H1 (cell line): ENCODE measurements around the gene NIN. TPM values are rescaled to one million over a fixed set of nuclear protein-coding genes. Genes with fewer than 3 reads are reported as not detected.

Experiments used
- CTCF ChIA-PET: fragments of 300-600 bp; sonication (Branson Sonifier 250); formaldehyde crosslinking; loops from one replicate; lab custom pipeline; 2021; ENCODE audit not compliant: partially characterized antibody; lab: Charles Lee
- POLR2A ChIA-PET: fragments of 300-600 bp; sonication (Branson Sonifier 250); formaldehyde crosslinking; loops from one replicate; lab custom pipeline; 2021; ENCODE audit warnings: inconsistent platforms; ENCODE audit not compliant: partially characterized antibody; lab: Charles Lee
- DNase-seq, 2 experiments: peaks; one replicate each; pipeline versions ENCODE4 v3.0.0 to v3.0.0-alpha.2; 2010 to 2022; ENCODE audit warnings: low spot score in 2 of 2, low read depth in 1 of 2, mixed read lengths in 1 of 2
- FAIRE-seq: peaks from 2 replicates; lab custom pipeline; 2011; peaks lifted over from hg19 to GRCh38; lab: Jason Lieb, UNC
- H2AFZ ChIP-seq: 2 replicates; pipeline ENCODE4 v1.8.1; 2012; ENCODE audit warnings: low read length, inconsistent platforms
- H2AK5ac ChIP-seq: 2 replicates; pipeline ENCODE4 v1.6.1; 2013; ENCODE audit warnings: low read depth, low read length
- H2BK120ac ChIP-seq: replicated peaks from 2 replicates; pipeline ENCODE3; 2013; ENCODE audit warnings: low read depth, low read length, inconsistent platforms
- H2BK12ac ChIP-seq: 2 replicates; pipeline ENCODE4 v1.6.1; 2013; ENCODE audit warnings: low read depth, low read length
- H2BK15ac ChIP-seq: 2 replicates; pipeline ENCODE4 v1.6.1; 2013; ENCODE audit warnings: low read length
- H2BK20ac ChIP-seq: 2 replicates; pipeline ENCODE4 v1.6.1; 2013; ENCODE audit warnings: low read length
- H2BK5ac ChIP-seq: 2 replicates; pipeline ENCODE4 v1.6.1; 2013; ENCODE audit warnings: low read depth, low read length
- H3K14ac ChIP-seq: 2 replicates; pipeline ENCODE4 v1.6.1; 2013; ENCODE audit warnings: inconsistent platforms; ENCODE audit not compliant: insufficient read length
- H3K18ac ChIP-seq: 2 replicates; pipeline ENCODE4 v1.6.1; 2013; ENCODE audit warnings: low read length; ENCODE audit errors: extremely low read depth
- H3K23ac ChIP-seq: 2 replicates; pipeline ENCODE4 v1.6.1; 2013; ENCODE audit warnings: inconsistent platforms; ENCODE audit not compliant: insufficient read length
- H3K23me2 ChIP-seq: 2 replicates; pipeline ENCODE4 v1.6.1; 2013; ENCODE audit warnings: low read depth, low read length
- H3K27ac ChIP-seq: 2 replicates; pipeline ENCODE4 v1.6.1; 2011; ENCODE audit warnings: low read depth, low read length, inconsistent platforms
- H3K27me3 ChIP-seq, 4 experiments: replicated peaks in 1 of 4; 1 replicate in 1 of 4; 2 replicates in 3 of 4; pipeline versions ENCODE4 v1.6.1 to v1.8.1; 2011 to 2013; ENCODE audit warnings: low read length in 3 of 4, mild to moderate bottlenecking in 3 of 4, inconsistent platforms in 2 of 4, mixed read lengths in 2 of 4, moderate library complexity in 1 of 4; ENCODE audit not compliant: control insufficient read depth in 3 of 4, insufficient read depth in 3 of 4; ENCODE audit errors: extremely low read depth in 1 of 4
- H3K36me3 ChIP-seq, 4 experiments: 2 replicates each; pipeline versions ENCODE4 v1.6.1 to v1.8.1; 2011 to 2013; ENCODE audit warnings: mild to moderate bottlenecking in 4 of 4, low read length in 3 of 4, moderate library complexity in 2 of 4, control low read depth in 1 of 4, inconsistent platforms in 1 of 4; ENCODE audit not compliant: insufficient read depth in 4 of 4, control insufficient read depth in 2 of 4
- H3K4ac ChIP-seq: replicated peaks from 2 replicates; pipeline ENCODE3; 2013; ENCODE audit warnings: low read length, low read depth, mixed read lengths, inconsistent platforms; ENCODE audit not compliant: insufficient read length
- H3K4me1 ChIP-seq, 4 experiments: replicated peaks in 1 of 4; 1 replicate in 1 of 4; 2 replicates in 3 of 4; pipeline versions ENCODE4 v1.6.1 to v1.8.1; 2011 to 2013; ENCODE audit warnings: low read length in 3 of 4, inconsistent platforms in 2 of 4, mixed read lengths in 1 of 4; ENCODE audit not compliant: insufficient read depth in 4 of 4, control insufficient read depth in 3 of 4
- H3K4me2 ChIP-seq, 2 experiments: 2 replicates each; pipeline versions ENCODE4 v1.6.1 to v1.8.1; 2011 to 2013; ENCODE audit warnings: low read depth in 2 of 2, low read length in 2 of 2, control low read depth in 1 of 2, inconsistent platforms in 1 of 2, mild to moderate bottlenecking in 1 of 2; ENCODE audit not compliant: insufficient read depth in 1 of 2
- H3K4me3 ChIP-seq, 4 experiments: fragments of 200-600, 300-600 bp in 1 of 4; sonication (generic), shearing (Covaris generic), sonication (Bioruptor Twin) in 1 of 4; 2 replicates each; pipeline versions ENCODE4 v1.5.1 to v1.8.1; 2011 to 2016; ENCODE audit warnings: low read length in 4 of 4, low read depth in 3 of 4, control low read depth in 2 of 4, inconsistent platforms in 2 of 4, mild to moderate bottlenecking in 2 of 4, mixed read lengths in 1 of 4, moderate library complexity in 1 of 4; ENCODE audit not compliant: insufficient read depth in 2 of 4; ENCODE audit errors: extremely low read depth in 1 of 4
- H3K56ac ChIP-seq: replicated peaks from 2 replicates; pipeline ENCODE3; 2013; ENCODE audit warnings: low read depth, mild to moderate bottlenecking, mixed read lengths, low read length, inconsistent platforms; ENCODE audit not compliant: insufficient read length
- H3K79me1 ChIP-seq: 2 replicates; pipeline ENCODE4 v1.6.1; 2013; ENCODE audit warnings: low read depth, low read length, control low read depth
- H3K79me2 ChIP-seq, 2 experiments: 2 replicates each; pipeline versions ENCODE4 v1.6.1 to v1.8.1; 2012 to 2013; ENCODE audit warnings: low read length in 2 of 2, mild to moderate bottlenecking in 2 of 2, inconsistent platforms in 1 of 2; ENCODE audit not compliant: insufficient read depth in 2 of 2, control insufficient read depth in 1 of 2
- H3K9ac ChIP-seq, 4 experiments: replicated peaks in 1 of 4; 1 replicate in 1 of 4; 2 replicates in 3 of 4; pipeline versions ENCODE4 v1.6.1 to v1.8.1; 2011 to 2013; ENCODE audit warnings: low read depth in 3 of 4, low read length in 3 of 4, control low read depth in 2 of 4, mild to moderate bottlenecking in 2 of 4, moderate library complexity in 2 of 4, inconsistent platforms in 1 of 4; ENCODE audit errors: extremely low read depth in 1 of 4
- H3K9me3 ChIP-seq, 2 experiments: 2 replicates each; pipeline versions ENCODE4 v1.6.1 to v1.8.1; 2012 to 2013; ENCODE audit warnings: mild to moderate bottlenecking in 2 of 2, moderate library complexity in 2 of 2, control low read depth in 1 of 2, inconsistent platforms in 1 of 2, low read depth in 1 of 2, low read length in 1 of 2, mixed read lengths in 1 of 2; ENCODE audit not compliant: insufficient read depth in 2 of 2
- H4K20me1 ChIP-seq, 2 experiments: replicated peaks in 1 of 2; 2 replicates each; pipeline versions ENCODE3 to v1.8.1; 2011 to 2013; ENCODE audit warnings: inconsistent platforms in 2 of 2, low read length in 2 of 2, mild to moderate bottlenecking in 1 of 2; ENCODE audit not compliant: insufficient read depth in 2 of 2, control insufficient read depth in 1 of 2
- H4K5ac ChIP-seq: 2 replicates; pipeline ENCODE4 v1.6.1; 2013; ENCODE audit warnings: low read length, low read depth, mixed read lengths, inconsistent platforms; ENCODE audit not compliant: insufficient read length
- H4K8ac ChIP-seq: 2 replicates; pipeline ENCODE4 v1.8.0; 2013; ENCODE audit warnings: mild to moderate bottlenecking, moderate library complexity, low read length, inconsistent platforms; ENCODE audit not compliant: insufficient read depth; ENCODE audit errors: extremely low read depth
- H4K91ac ChIP-seq: replicated peaks from 2 replicates; pipeline ENCODE3; 2013; ENCODE audit warnings: low read length, mixed read lengths, inconsistent platforms; ENCODE audit not compliant: insufficient read length
- ASH2L ChIP-seq: fragments of 200-600, 300-600 bp; sonication (generic); IDR thresholded peaks from one replicate; pipeline ENCODE4 v1.7.1; 2017; ENCODE audit warnings: low read length
- CHD1 ChIP-seq: IDR thresholded peaks from 2 replicates; pipeline ENCODE4 v1.6.1; 2012; ENCODE audit warnings: low read depth, low read length, improper control_type of control experiment
- EP300 ChIP-seq, 2 experiments: IDR thresholded peaks; 1 replicate in 1 of 2; 2 replicates in 1 of 2; pipeline ENCODE4 v1.6.1; 2011 to 2012; ENCODE audit warnings: low read depth in 2 of 2, low read length in 2 of 2, mild to moderate bottlenecking in 2 of 2, borderline replicate concordance in 1 of 2, inconsistent platforms in 1 of 2, moderate library complexity in 1 of 2
- FOSL1 ChIP-seq: IDR thresholded peaks from 2 replicates; pipeline ENCODE4 v1.6.1; 2011; ENCODE audit warnings: mild to moderate bottlenecking, low read depth, low read length, moderate library complexity; ENCODE audit not compliant: insufficient read depth
- GTF2F1 ChIP-seq: IDR thresholded peaks from 2 replicates; pipeline ENCODE4 v1.6.1; 2012; ENCODE audit warnings: low read depth, low read length, improper control_type of control experiment, borderline replicate concordance
- NANOG ChIP-seq: IDR thresholded peaks from 2 replicates; pipeline ENCODE4 v1.6.1; 2011; ENCODE audit warnings: low read length, low read depth, mild to moderate bottlenecking, inconsistent platforms; ENCODE audit not compliant: insufficient read depth, poor library complexity, severe bottlenecking
- PHF8 ChIP-seq: fragments of 200-600 bp; sonication (generic); conservative IDR thresholded peaks from 2 replicates; pipeline ENCODE4 v1.7.1; 2012; ENCODE audit warnings: low read depth, mild to moderate bottlenecking, inconsistent platforms, low read length, moderate library complexity
- POLR2A ChIP-seq, 2 experiments: IDR thresholded peaks; 1 replicate in 1 of 2; 2 replicates in 1 of 2; pipeline ENCODE4 v1.6.1; 2011; ENCODE audit warnings: low read depth in 2 of 2, low read length in 2 of 2, mild to moderate bottlenecking in 2 of 2; ENCODE audit errors: control extremely low read depth in 1 of 2
- RBBP5 ChIP-seq: IDR thresholded peaks from 2 replicates; pipeline ENCODE4 v1.7.1; 2012; ENCODE audit warnings: low read depth, mild to moderate bottlenecking, inconsistent platforms, low read length, moderate library complexity, borderline replicate concordance
- SAP30 ChIP-seq: fragments of 300-600 bp; sonication (generic); IDR thresholded peaks from 2 replicates; pipeline ENCODE4 v1.7.1; 2012; ENCODE audit warnings: low read length, moderate library complexity, mild to moderate bottlenecking, inconsistent platforms; ENCODE audit not compliant: insufficient read depth, insufficient replicate concordance
- SIRT6 ChIP-seq: IDR thresholded peaks from one replicate; pipeline ENCODE4 v1.7.1; 2012; ENCODE audit warnings: low read length, inconsistent platforms
- SP2 ChIP-seq: IDR thresholded peaks from 2 replicates; pipeline ENCODE4 v1.6.1; 2012; ENCODE audit warnings: mild to moderate bottlenecking, low read length, inconsistent platforms
- SUZ12 ChIP-seq: fragments of 200-600 bp; sonication (generic); IDR thresholded peaks from 2 replicates; pipeline ENCODE4 v1.6.1; 2012; ENCODE audit warnings: mild to moderate bottlenecking, inconsistent platforms, low read length, moderate library complexity, mixed read lengths
- TCF12 ChIP-seq: IDR thresholded peaks from 2 replicates; pipeline ENCODE4 v1.6.1; 2011; ENCODE audit warnings: low read depth, mild to moderate bottlenecking, low read length
- YY1 ChIP-seq: IDR thresholded peaks from 2 replicates; pipeline ENCODE4 v1.6.1; 2011; ENCODE audit warnings: low read depth, mild to moderate bottlenecking, low read length
- WGBS, 2 experiments: shearing (Covaris generic) in 1 of 2; methylation state at CpG; one replicate each; pipeline versions ENCODE4 v1.1.6 to v1.1.7; 2013 to 2015; ENCODE audit warnings: low lambda C conversion rate in 2 of 2, mixed read lengths in 2 of 2, inconsistent platforms in 1 of 2, low coverage in 1 of 2, missing lambda C conversion rate in 1 of 2; ENCODE audit not compliant: insufficient replicate concordance in 2 of 2, insufficient coverage in 1 of 2, insufficient read length in 1 of 2; ENCODE audit errors: extremely low coverage in 1 of 2, missing lambda C conversion rate in 1 of 2; 5-methylcytosine and 5-hydroxymethylcytosine counted together
- polyA plus RNA-seq, 7 experiments: library from polyadenylated mRNA; depleted of rRNA in 3 of 7; stranded (reverse) in 5 of 7; unstranded in 2 of 7; fragments of >200 nt in 5 of 7; fragments of 200-250 nt in 2 of 7; gene quantifications; 1 replicate in 5 of 7; 2 replicates in 1 of 7; 4 replicates in 1 of 7; pipeline versions ENCODE4 v1.2.1 to v1.2.3, GENCODE V29; 2011 to 2013; ENCODE audit warnings: missing spikeins in 2 of 7, mixed read lengths in 2 of 7
- total RNA-seq: library from RNA; stranded (reverse); fragmentation: NEBNext Ultra II Directional; extraction: Animal tissue kit (Norgen Biotek cat#: 25700); gene quantifications from 2 replicates; pipeline ENCODE4 v1.2.1, GENCODE V29; 2021

NIN gene
- total and polyA plus RNA-seq, 2 of the 8 experiments (the other 6 are each of a cell fraction or from before 2014, with no cell fraction given): 3.2 to 21.3 TPM

DNA sequence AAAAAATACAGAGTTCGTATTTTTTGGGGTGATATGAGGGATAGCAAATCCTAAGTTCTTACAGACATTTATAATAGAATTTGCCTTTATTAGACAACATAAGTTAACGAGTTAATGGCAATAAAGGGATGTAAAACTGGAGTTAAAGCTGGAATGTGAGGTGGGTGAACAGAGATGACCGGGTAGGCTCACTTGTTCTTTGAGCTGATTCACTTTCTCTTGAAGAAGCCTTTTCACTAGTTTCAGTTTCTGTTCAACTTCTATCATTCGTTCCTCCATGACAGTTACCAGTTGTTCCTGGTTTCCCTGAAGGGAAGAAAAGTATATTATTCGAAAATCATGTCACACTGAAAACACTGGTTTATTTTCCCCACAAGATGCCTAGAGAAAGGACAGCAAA lies 105.2 kb downstream of the NIN start:
- Histone ChIP-seq H4K5ac (no peak overlapping the region), H3K23me2 (no peaks in the 10 kb centered on the region), H3K9ac (no peak overlapping the region), H2BK15ac (no peak overlapping the region), H4K20me1 (no peaks in the 10 kb centered on the region), H2AK5ac (no peak overlapping the region), H2BK120ac (no peak overlapping the region), H3K27ac (no peak overlapping the region), H3K4me2 (no peak overlapping the region), H3K56ac (no peak overlapping the region), H3K79me1 (no peaks in the 10 kb centered on the region), H3K79me2 (no peaks in the 10 kb centered on the region), H4K8ac (no peak overlapping the region), H2BK5ac (no peak overlapping the region), H3K4me3 (no peak overlapping the region), H3K27me3 (no peaks in the 10 kb centered on the region), H4K91ac (no peak overlapping the region), H3K9me3 (peaks cover 2 to 7% of the 10 kb centered on the region in 2 experiments; a peak in 2 of 4 replicates), H2AFZ (no peak overlapping the region), H2BK20ac (no peak overlapping the region), H3K18ac (no peak overlapping the region), H3K14ac (no peak overlapping the region), H3K36me3 (peaks cover 4 to 38% (median 28%) of the 10 kb centered on the region in 4 experiments), H3K4me1 (no peaks in the 10 kb centered on the region), H2BK12ac (no peak overlapping the region), H3K4ac (no peak overlapping the region), H3K23ac (no peak overlapping the region)
- 73% methylated on average over 5 of the region's 5 CpGs; no CpG with 5 or more reads in 1 of the 2 experiments for WGBS, 2 experiments
- no peak for DNase-seq
- ChIA-PET CTCF (interaction anchor here (1.2 to 2.6 kb wide), 3 partner anchors 11 to 48 kb away, joined by 3 to 19 read pairs (median 3); no protein-coding TSS in a partner anchor), POLR2A (no interaction called here)
- FAIRE-seq: peak; percentile 7
- TF ChIP-seq EP300 (IDR thresholded peaks at IDR 0.05; ENCODE audit: borderline replicate concordance in 1 of 2, low read depth in 2 of 2, low read length in 2 of 2) (no peak), GTF2F1 (no peak), FOSL1 (no peak), YY1 (no peak), SIRT6 (no peak), CHD1 (no peak), POLR2A (IDR thresholded peaks at IDR 0.05; ENCODE audit: control extremely low read depth in 1 of 2, low read depth in 2 of 2, low read length in 2 of 2) (no peak), RBBP5 (no peak), ASH2L (no peak), SAP30 (no peak), PHF8 (no peak), SUZ12 (no peak), NANOG (no peak), TCF12 (no peak), SP2 (no peak)
